HCT116 (cell line): ENCODE results near the gene CCNE1. TPM values are rescaled to one million over a fixed set of nuclear protein-coding genes. Genes with fewer than 3 reads are reported as not detected.

ENCODE experiments used
- ATAC-seq: fragments of 200-7000 bp; cut with Tn5 transposase; 2 replicates; pipeline ENCODE4 v1.9.1; 2020; ENCODE audit warnings: mild to moderate bottlenecking, moderate library complexity
- BruUV-seq: library from RNA; stranded (reverse); fragments of 400-500 nt; replicated peaks from 2 replicates; lab custom pipeline; 2021; lab: Mats Ljungman, UMichigan
- CTCF ChIA-PET: fragments of 300-600 bp; sonication (Branson Sonifier 250); formaldehyde crosslinking; loops from one replicate; lab custom pipeline; 2021; ENCODE audit warnings: antibody characterized with exemption; lab: Charles Lee
- POLR2A ChIA-PET: fragments of 300-600, 350-600 bp; sonication (Branson Sonifier 250); formaldehyde crosslinking; loops from one replicate; lab custom pipeline; 2021; ENCODE audit warnings: antibody characterized with exemption; lab: Charles Lee
- RAD21 ChIA-PET, 2 experiments: fragments of 300-600 bp; sonication (Branson Sonifier 250); formaldehyde crosslinking; loops; one replicate each; lab custom pipeline; 2023; ENCODE audit warnings: low total read pairs in 2 of 2; ENCODE audit not compliant: uncharacterized antibody in 2 of 2, unreplicated experiment in 2 of 2, low non-redundant PET in 1 of 2; lab: Charles Lee
- DNase-seq: peaks from one replicate; pipeline ENCODE4 v3.0.0-alpha.2; 2010; ENCODE audit warnings: low read depth, low spot score
- H2AFZ ChIP-seq: fragments of 200-600 bp; shearing (Covaris generic), sonication (generic); 2 replicates; pipeline ENCODE4 v1.6.1; 2017; ENCODE audit warnings: low read depth, mixed run types, mixed read lengths, antibody characterized with exemption, low read length; ENCODE audit not compliant: poor library complexity, severe bottlenecking
- H3K27ac ChIP-seq: 2 replicates; pipeline ENCODE4 v1.5.1; 2012; ENCODE audit warnings: low read depth, low read length
- H3K27me3 ChIP-seq: fragments of 200-600 bp; sonication (generic); 2 replicates; pipeline ENCODE4 v1.6.1; 2016; ENCODE audit warnings: mixed run types, low read length, mixed read lengths; ENCODE audit not compliant: insufficient read depth
- H3K36me3 ChIP-seq, 2 experiments: fragments of 200-500 bp in 1 of 2; fragments of 200-600 bp in 1 of 2; sonication (Bioruptor generic) in 1 of 2; sonication (generic) in 1 of 2; 2 replicates each; pipeline versions ENCODE4 v1.5.1 to v1.6.1; 2014 to 2016; ENCODE audit warnings: low read length in 2 of 2, inconsistent platforms in 1 of 2, mixed read lengths in 1 of 2, mixed run types in 1 of 2; ENCODE audit not compliant: insufficient read depth in 2 of 2, control insufficient read depth in 1 of 2
- H3K4me1 ChIP-seq, 2 experiments: fragments of 200-600 bp in 1 of 2; sonication (generic) in 1 of 2; 2 replicates each; pipeline versions ENCODE4 v1.5.1 to v1.6.1; 2012 to 2017; ENCODE audit warnings: low read length in 2 of 2, inconsistent platforms in 1 of 2, mild to moderate bottlenecking in 1 of 2, mixed read lengths in 1 of 2, mixed run types in 1 of 2, moderate library complexity in 1 of 2; ENCODE audit not compliant: insufficient read depth in 2 of 2, control insufficient read depth in 1 of 2
- H3K4me2 ChIP-seq: fragments of 200-600 bp; sonication (generic); 2 replicates; pipeline ENCODE4 v1.6.1; 2017; ENCODE audit warnings: mixed run types, low read length, mixed read lengths
- H3K4me3 ChIP-seq, 2 experiments: fragments of 200-600 bp in 1 of 2; sonication (generic) in 1 of 2; replicated peaks in 1 of 2; 2 replicates each; pipeline ENCODE4 v1.5.1; 2011 to 2016; ENCODE audit warnings: low read length in 2 of 2, control low read depth in 1 of 2, low read depth in 1 of 2, mild to moderate bottlenecking in 1 of 2, mixed read lengths in 1 of 2, mixed run types in 1 of 2
- H3K79me2 ChIP-seq: fragments of 200-600 bp; sonication (generic); 2 replicates; pipeline ENCODE4 v1.6.1; 2017; ENCODE audit warnings: mild to moderate bottlenecking, mixed run types, low read length, moderate library complexity, mixed read lengths; ENCODE audit not compliant: insufficient read depth
- H3K9ac ChIP-seq: fragments of 200-600 bp; sonication (generic); 2 replicates; pipeline ENCODE4 v1.6.1; 2016; ENCODE audit warnings: low read length, mixed read lengths
- H3K9me2 ChIP-seq: fragments of 200-600 bp; sonication (generic), shearing (Covaris generic); 2 replicates; pipeline ENCODE4 v1.6.1; 2017; ENCODE audit warnings: mixed run types, mild to moderate bottlenecking, moderate library complexity; ENCODE audit not compliant: insufficient read depth
- H3K9me3 ChIP-seq, 2 experiments: fragments of 200-500 bp in 1 of 2; fragments of 200-600 bp in 1 of 2; sonication (Bioruptor generic) in 1 of 2; sonication (generic) in 1 of 2; 2 replicates each; pipeline ENCODE4 v1.6.1; 2014 to 2017; ENCODE audit warnings: low read length in 2 of 2, mixed read lengths in 2 of 2, inconsistent platforms in 1 of 2, low read depth in 1 of 2, mild to moderate bottlenecking in 1 of 2, mixed run types in 1 of 2, moderate library complexity in 1 of 2; ENCODE audit not compliant: control insufficient read depth in 1 of 2, insufficient read depth in 1 of 2
- H4K20me1 ChIP-seq: fragments of 200-600 bp; sonication (generic), shearing (Covaris generic); 2 replicates; pipeline ENCODE4 v1.6.1; 2017; ENCODE audit warnings: mixed run types, mild to moderate bottlenecking, moderate library complexity; ENCODE audit not compliant: insufficient read depth
- CEBPB ChIP-seq: IDR thresholded peaks from 2 replicates; pipeline ENCODE4 v1.6.1; 2012; ENCODE audit warnings: low read depth
- CTCF ChIP-seq, 3 experiments: fragments of 200-600 bp in 1 of 3; sonication (generic) in 1 of 3; IDR thresholded peaks in 2 of 3; conservative IDR thresholded peaks in 1 of 3; 2 replicates each; pipeline ENCODE4 v1.5.1; 2012 to 2017; ENCODE audit warnings: low read depth in 2 of 3, low read length in 2 of 3, antibody characterized with exemption in 1 of 3, borderline replicate concordance in 1 of 3, control low read depth in 1 of 3, mild to moderate bottlenecking in 1 of 3, mixed read lengths in 1 of 3, mixed run types in 1 of 3, moderate library complexity in 1 of 3; ENCODE audit not compliant: insufficient read depth in 1 of 3
- JUND ChIP-seq: IDR thresholded peaks from 2 replicates; pipeline ENCODE4 v1.6.1; 2012
- REST ChIP-seq: IDR thresholded peaks from 2 replicates; pipeline ENCODE4 v1.6.1; 2012; ENCODE audit warnings: low read depth
- TCF7L2 ChIP-seq: IDR thresholded peaks from 2 replicates; pipeline ENCODE4 v1.7.0; 2011; ENCODE audit warnings: borderline replicate concordance, inconsistent platforms; ENCODE audit not compliant: insufficient read depth, insufficient read length; ENCODE audit errors: extremely low read depth
- ZBTB33 ChIP-seq: IDR thresholded peaks from 2 replicates; pipeline ENCODE4 v1.6.1; 2011; ENCODE audit warnings: mild to moderate bottlenecking, low read length, moderate library complexity; ENCODE audit not compliant: insufficient replicate concordance; ENCODE audit errors: extremely low read depth
- ZNF274 ChIP-seq: fragments of 200-500 bp; sonication (Bioruptor generic); IDR thresholded peaks from 2 replicates; pipeline ENCODE4 v1.6.1; 2014; ENCODE audit warnings: mild to moderate bottlenecking, low read depth, low read length, inconsistent platforms
- intact Hi-C: fragments of 100-400 bp; cut with micrococcal nuclease; formaldehyde crosslinking; loops from 2 replicates; pipeline ENCODE4 v1.10.0; 2022
- total RNA-seq: library from RNA; stranded (reverse); gene quantifications from one replicate; pipeline ENCODE4 v1.2.1, GENCODE V29; 2021; ENCODE audit not compliant: unreplicated experiment

The CCNE1 gene
- total RNA-seq, 1 experiment from 2014 or later: 29.3 TPM

GRCh38 chr19:29767039-29767735, 44.6 kb upstream of the CCNE1 start:
- RAD21 ChIA-PET: no interaction called here
- TF ChIP-seq ZNF274 (no peak), JUND (no peak), TCF7L2 (no peak), CTCF (IDR thresholded peaks at IDR 0.05 in 2 of 3, conservative IDR thresholded peaks at IDR 0.05 in 1 of 3; ENCODE audit: borderline replicate concordance in 1 of 3, insufficient read depth in 1 of 3, low read depth in 2 of 3, low read length in 2 of 3) (no peak), CEBPB (no peak), ZBTB33 (no peak), REST (no peak)
- H3K4me1 ChIP-seq: peaks cover 3 to 8% of the 10 kb centered on the region in 2 experiments; a peak in 2 of 4 replicates
- H4K20me1 ChIP-seq: no peaks in the 10 kb centered on the region
- no peak overlapping the region for H3K4me3 ChIP-seq
- H2AFZ ChIP-seq: no peak overlapping the region
- H3K9me2 ChIP-seq: no peaks in the 10 kb centered on the region
- DNase-seq: no peak
- H3K9ac ChIP-seq: no peak overlapping the region
- intact Hi-C loops: no loop called here
- no peak overlapping the region for H3K4me2 ChIP-seq
- POLR2A ChIA-PET: no interaction called here
- H3K27ac ChIP-seq: no peak overlapping the region
- H3K36me3 ChIP-seq: no peaks in the 10 kb centered on the region
- CTCF ChIA-PET: interaction anchor here (0.7 kb wide), 1 partner anchor 92 kb away, joined by 3 read pairs; no protein-coding TSS in a partner anchor
- H3K27me3 ChIP-seq: no peaks in the 10 kb centered on the region
- no TSS peak for BruUV-seq
- ATAC-seq: no peak
- H3K79me2 ChIP-seq: no peaks in the 10 kb centered on the region
- H3K9me3 ChIP-seq: no peaks in the 10 kb centered on the region
